ENCODE results near the gene NTSR1.

- TF ChIP-seq, protein P1, sequence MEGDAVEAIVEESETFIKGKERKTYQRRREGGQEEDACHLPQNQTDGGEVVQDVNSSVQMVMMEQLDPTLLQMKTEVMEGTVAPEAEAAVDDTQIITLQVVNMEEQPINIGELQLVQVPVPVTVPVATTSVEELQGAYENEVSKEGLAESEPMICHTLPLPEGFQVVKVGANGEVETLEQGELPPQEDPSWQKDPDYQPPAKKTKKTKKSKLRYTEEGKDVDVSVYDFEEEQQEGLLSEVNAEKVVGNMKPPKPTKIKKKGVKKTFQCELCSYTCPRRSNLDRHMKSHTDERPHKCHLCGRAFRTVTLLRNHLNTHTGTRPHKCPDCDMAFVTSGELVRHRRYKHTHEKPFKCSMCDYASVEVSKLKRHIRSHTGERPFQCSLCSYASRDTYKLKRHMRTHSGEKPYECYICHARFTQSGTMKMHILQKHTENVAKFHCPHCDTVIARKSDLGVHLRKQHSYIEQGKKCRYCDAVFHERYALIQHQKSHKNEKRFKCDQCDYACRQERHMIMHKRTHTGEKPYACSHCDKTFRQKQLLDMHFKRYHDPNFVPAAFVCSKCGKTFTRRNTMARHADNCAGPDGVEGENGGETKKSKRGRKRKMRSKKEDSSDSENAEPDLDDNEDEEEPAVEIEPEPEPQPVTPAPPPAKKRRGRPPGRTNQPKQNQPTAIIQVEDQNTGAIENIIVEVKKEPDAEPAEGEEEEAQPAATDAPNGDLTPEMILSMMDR (IDR thresholded peaks at IDR 0.05), result no peak
- no peak for TF ChIP-seq EZH2 (IDR thresholded peaks at IDR 0.05; ENCODE audit: borderline replicate concordance, insufficient read depth, low read depth, low read length, poor library complexity, severe bottlenecking)
These were observed 15.1 kb upstream of the NTSR1 start for GRCh38 chr20:62693524-62693922.

Data from B cell (primary cell).